HG03442 (cell line): ENCODE data around the gene BTNL3.
"Not testable (repeated sequence)": the region's sequence is repeated elsewhere in the genome, so short reads cannot be mapped to it uniquely, and the experiment has no call there.

Experiments
- ATAC-seq: cut with Tn5 transposase; IDR thresholded peaks from one replicate; pipeline ENCODE4 v1.9.1; 2021; ENCODE audit warnings: mild to moderate bottlenecking, moderate library complexity; ENCODE audit not compliant: unreplicated experiment

Gene BTNL3

GRCh38 chr5:181045857-181046256 is 57.2 kb downstream of the BTNL3 start:
- not testable (repeated sequence) for ATAC-seq

GRCh38 chr5:181047288-181047687 is 58.6 kb downstream of the BTNL3 start:
- no peak for ATAC-seq

- no peak for ATAC-seq
Measured at GRCh38 chr5:181047921-181048320, 59.3 kb downstream of the BTNL3 start.

GRCh38 chr5:181050016-181050415 is 61.4 kb downstream of the BTNL3 start:
- ATAC-seq: no peak

- ATAC-seq: no peak
Measured at GRCh38 chr5:181051841-181052671, 63.4 kb downstream of the BTNL3 start.

GRCh38 chr5:181052672-181053487 is 64.2 kb downstream of the BTNL3 start:
- ATAC-seq: no peak

- ATAC-seq: no peak
Measured at GRCh38 chr5:181053488-181054121, 65.0 kb downstream of the BTNL3 start.

GRCh38 chr5:181054138-181054537 is 65.5 kb downstream of the BTNL3 start:
- ATAC-seq: no peak

GRCh38 chr5:181054871-181055459 is 66.3 kb downstream of the BTNL3 start:
- no peak for ATAC-seq
